Activated CD4-positive, alpha-beta T cell treated with anti-CD3 and anti-CD28 coated beads for 36 hours (primary cell): Measurements from ENCODE around the gene TRIM9. TPM values are rescaled to one million over a fixed set of nuclear protein-coding genes. Genes with fewer than 3 reads are reported as not detected.

Source experiments
- ATAC-seq: fragments of 200-7000 bp; cut with Tn5 transposase; one replicate; pipeline ENCODE4 v1.10.0; 2021; ENCODE audit warnings: mild to moderate bottlenecking, moderate library complexity
- CTCF ChIA-PET: fragments of 350-600 bp; sonication (Branson Sonifier 250); formaldehyde crosslinking; loops from one replicate; lab custom pipeline; 2021; ENCODE audit warnings: antibody characterized with exemption; lab: Charles Lee
- POLR2A ChIA-PET: fragments of 350-600 bp; sonication (Branson Sonifier 250); formaldehyde crosslinking; loops from one replicate; lab custom pipeline; 2021; ENCODE audit warnings: antibody characterized with exemption, inconsistent platforms; lab: Charles Lee
- DNase-seq: peaks from one replicate; pipeline ENCODE4 v3.0.0-alpha.2; 2020
- H3K27ac Mint-ChIP-seq: one replicate; pipeline ENCODE4 v1.8.0; 2021; ENCODE audit warnings: mixed read lengths
- H3K27me3 Mint-ChIP-seq: one replicate; pipeline ENCODE4 v1.8.0; 2021; ENCODE audit warnings: mixed read lengths
- H3K36me3 Mint-ChIP-seq: one replicate; pipeline ENCODE4 v1.8.0; 2021; ENCODE audit warnings: low read depth, mixed read lengths
- H3K4me1 Mint-ChIP-seq: one replicate; pipeline ENCODE4 v1.8.0; 2021; ENCODE audit warnings: mixed read lengths
- H3K4me3 Mint-ChIP-seq: one replicate; pipeline ENCODE4 v1.8.0; 2021; ENCODE audit warnings: mild to moderate bottlenecking, moderate library complexity, mixed read lengths
- H3K9me3 Mint-ChIP-seq: one replicate; pipeline ENCODE4 v1.8.0; 2021; ENCODE audit warnings: low read depth, mixed read lengths
- intact Hi-C, 2 experiments: fragments of 100-400 bp; cut with DNase I in 1 of 2; cut with micrococcal nuclease in 1 of 2; formaldehyde crosslinking; loops; one replicate each; pipeline versions ENCODE4 v1.14.2 to v1.15.1; 2022 to 2024; cut with DNase I, micrococcal nuclease
- total RNA-seq, 2 experiments: library from RNA; stranded (reverse); gene quantifications; one replicate each; pipeline ENCODE4 v1.2.3, GENCODE V29; 2021

The TRIM9 gene
- total RNA-seq, 2 experiments from 2014 or later, result 2.4 TPM

- Mint-ChIP-seq H3K27ac (no peak overlapping the region), H3K9me3 (peaks cover 9% of the 10 kb centered on the region), H3K4me1 (no peaks in the 10 kb centered on the region), H3K36me3 (no peaks in the 10 kb centered on the region), H3K4me3 (no peak overlapping the region), H3K27me3 (no peaks in the 10 kb centered on the region)
- ChIA-PET CTCF (interaction anchor here (0.6 to 0.9 kb wide), 2 partner anchors 14 to 105 kb away, joined by 3 read pairs; no protein-coding TSS in a partner anchor), POLR2A (no interaction called here)
- ATAC-seq, result no peak
- DNase-seq, result no peak
- intact Hi-C loops, result no loop called here
These were observed 36.5 kb downstream of the TRIM9 start for GRCh38 chr14:51058382-51058781.

- CTCF ChIA-PET, result no interaction called here
These were observed 38.5 kb downstream of the TRIM9 start for GRCh38 chr14:51056421-51056820.

GRCh38 chr14:51053157-51053556 lies 41.7 kb downstream of the TRIM9 start:
- H3K27me3 Mint-ChIP-seq, result no peaks in the 10 kb centered on the region
- POLR2A ChIA-PET, result no interaction called here
- no peak for ATAC-seq
- CTCF ChIA-PET, result no interaction called here
- H3K9me3 Mint-ChIP-seq, result no peaks in the 10 kb centered on the region
- H3K4me1 Mint-ChIP-seq, result no peaks in the 10 kb centered on the region
- DNase-seq, result no peak
- H3K36me3 Mint-ChIP-seq, result no peaks in the 10 kb centered on the region
- H3K27ac Mint-ChIP-seq, result no peak overlapping the region
- H3K4me3 Mint-ChIP-seq, result no peak overlapping the region
- intact Hi-C loops, result no loop called here

More at GRCh38 chr14:51056421-51056820, 38.5 kb downstream of the TRIM9 start:
- Mint-ChIP-seq H3K9me3 (no peaks in the 10 kb centered on the region), H3K4me1 (no peaks in the 10 kb centered on the region), H3K27me3 (no peaks in the 10 kb centered on the region), H3K27ac (no peak overlapping the region), H3K4me3 (no peak overlapping the region), H3K36me3 (no peaks in the 10 kb centered on the region)
- intact Hi-C loops, result no loop called here
- POLR2A ChIA-PET, result no interaction called here
- DNase-seq (no peak), ATAC-seq (no peak)

GRCh38 chr14:51044961-51045360 lies 49.9 kb downstream of the TRIM9 start:
- DNase-seq, result no peak
- Mint-ChIP-seq H3K4me1 (no peaks in the 10 kb centered on the region), H3K27me3 (peaks cover 3% of the 10 kb centered on the region), H3K27ac (no peak overlapping the region), H3K36me3 (no peaks in the 10 kb centered on the region), H3K4me3 (no peak overlapping the region), H3K9me3 (no peaks in the 10 kb centered on the region)
- intact Hi-C loops, result no loop called here
- CTCF ChIA-PET, result no interaction called here
- POLR2A ChIA-PET, result no interaction called here
- ATAC-seq, result no peak

- ATAC-seq (no peak), DNase-seq (no peak)
- no peaks in the 10 kb centered on the region for H3K36me3 Mint-ChIP-seq
- H3K4me3 Mint-ChIP-seq, result no peak overlapping the region
- POLR2A ChIA-PET, result no interaction called here
- no peaks in the 10 kb centered on the region for H3K4me1 Mint-ChIP-seq
- no peak overlapping the region for H3K27ac Mint-ChIP-seq
- intact Hi-C loops, result no loop called here
- CTCF ChIA-PET, result no interaction called here
- H3K27me3 Mint-ChIP-seq, result peaks cover 3% of the 10 kb centered on the region
- no peaks in the 10 kb centered on the region for H3K9me3 Mint-ChIP-seq
These were observed 53.0 kb downstream of the TRIM9 start for GRCh38 chr14:51041883-51042282.

- Mint-ChIP-seq H3K36me3 (no peaks in the 10 kb centered on the region), H3K4me1 (no peaks in the 10 kb centered on the region), H3K4me3 (no peak overlapping the region), H3K27me3 (peaks cover 2% of the 10 kb centered on the region), H3K9me3 (no peaks in the 10 kb centered on the region), H3K27ac (no peak overlapping the region)
- intact Hi-C loops, result no loop called here
- CTCF ChIA-PET, result no interaction called here
- no peak for DNase-seq
- POLR2A ChIA-PET, result no interaction called here
- ATAC-seq, result no peak
These were observed 53.8 kb downstream of the TRIM9 start for GRCh38 chr14:51041108-51041531.

- no peak overlapping the region for H3K4me3 Mint-ChIP-seq
- H3K27me3 Mint-ChIP-seq, result no peaks in the 10 kb centered on the region
- POLR2A ChIA-PET, result no interaction called here
- H3K27ac Mint-ChIP-seq, result no peak overlapping the region
- CTCF ChIA-PET, result no interaction called here
- H3K36me3 Mint-ChIP-seq, result no peaks in the 10 kb centered on the region
- DNase-seq, result no peak
- H3K9me3 Mint-ChIP-seq, result no peaks in the 10 kb centered on the region
- intact Hi-C loops, result no loop called here
- H3K4me1 Mint-ChIP-seq, result no peaks in the 10 kb centered on the region
- ATAC-seq, result no peak
These were observed 55.7 kb downstream of the TRIM9 start for GRCh38 chr14:51039252-51039651.

- no peaks in the 10 kb centered on the region for H3K36me3 Mint-ChIP-seq
- H3K4me1 Mint-ChIP-seq, result no peaks in the 10 kb centered on the region
- POLR2A ChIA-PET, result no interaction called here
- no peaks in the 10 kb centered on the region for H3K27me3 Mint-ChIP-seq
- CTCF ChIA-PET, result no interaction called here
- intact Hi-C loops, result no loop called here
- DNase-seq (no peak), ATAC-seq (no peak)
- no peaks in the 10 kb centered on the region for H3K9me3 Mint-ChIP-seq
- no peak overlapping the region for H3K27ac Mint-ChIP-seq
- no peak overlapping the region for H3K4me3 Mint-ChIP-seq
These were observed 59.2 kb downstream of the TRIM9 start for GRCh38 chr14:51035611-51036192.

GRCh38 chr14:51028851-51029754 lies 65.8 kb downstream of the TRIM9 start:
- ATAC-seq (no peak), DNase-seq (no peak)
- Mint-ChIP-seq H3K27ac (no peak overlapping the region), H3K9me3 (no peaks in the 10 kb centered on the region), H3K27me3 (no peaks in the 10 kb centered on the region), H3K4me1 (no peaks in the 10 kb centered on the region), H3K36me3 (no peaks in the 10 kb centered on the region), H3K4me3 (no peak overlapping the region)
- intact Hi-C loops, result no loop called here
- CTCF ChIA-PET, result no interaction called here
- POLR2A ChIA-PET, result no interaction called here

GRCh38 chr14:51028361-51028760 lies 66.5 kb downstream of the TRIM9 start:
- intact Hi-C loops, result no loop called here
- ChIA-PET CTCF (no interaction called here), POLR2A (no interaction called here)
- DNase-seq (no peak), ATAC-seq (no peak)
- Mint-ChIP-seq H3K4me1 (no peaks in the 10 kb centered on the region), H3K9me3 (no peaks in the 10 kb centered on the region), H3K36me3 (no peaks in the 10 kb centered on the region), H3K27ac (no peak overlapping the region), H3K4me3 (no peak overlapping the region), H3K27me3 (no peaks in the 10 kb centered on the region)

- ChIA-PET CTCF (no interaction called here), POLR2A (no interaction called here)
- intact Hi-C loops, result no loop called here
- H3K27ac Mint-ChIP-seq, result no peak overlapping the region
- no peak overlapping the region for H3K4me3 Mint-ChIP-seq
- no peaks in the 10 kb centered on the region for H3K9me3 Mint-ChIP-seq
- DNase-seq, result no peak
- H3K36me3 Mint-ChIP-seq, result no peaks in the 10 kb centered on the region
- no peak for ATAC-seq
- H3K27me3 Mint-ChIP-seq, result no peaks in the 10 kb centered on the region
- H3K4me1 Mint-ChIP-seq, result no peaks in the 10 kb centered on the region
These were observed 70.5 kb downstream of the TRIM9 start for GRCh38 chr14:51024377-51024776.

GRCh38 chr14:51023964-51024363 lies 70.9 kb downstream of the TRIM9 start:
- no peaks in the 10 kb centered on the region for H3K27me3 Mint-ChIP-seq
- H3K27ac Mint-ChIP-seq, result no peak overlapping the region
- no peak overlapping the region for H3K4me3 Mint-ChIP-seq
- no peaks in the 10 kb centered on the region for H3K36me3 Mint-ChIP-seq
- no peaks in the 10 kb centered on the region for H3K9me3 Mint-ChIP-seq
- intact Hi-C loops, result no loop called here
- ATAC-seq, result no peak
- H3K4me1 Mint-ChIP-seq, result no peaks in the 10 kb centered on the region
- ChIA-PET CTCF (no interaction called here), POLR2A (no interaction called here)
- no peak for DNase-seq
